HCT116 (cell line): ENCODE data around the gene MRPL41. TPM values are rescaled to one million over a fixed set of nuclear protein-coding genes. Genes with fewer than 3 reads are reported as not detected.

ENCODE experiments used
- ATAC-seq: fragments of 200-7000 bp; cut with Tn5 transposase; 2 replicates; pipeline ENCODE4 v1.9.1; 2020; ENCODE audit warnings: mild to moderate bottlenecking, moderate library complexity
- BruUV-seq: library from RNA; stranded (reverse); fragments of 400-500 nt; replicated peaks from 2 replicates; lab custom pipeline; 2021; lab: Mats Ljungman, UMichigan
- CTCF ChIA-PET: fragments of 300-600 bp; sonication (Branson Sonifier 250); formaldehyde crosslinking; loops from one replicate; lab custom pipeline; 2021; ENCODE audit warnings: antibody characterized with exemption; lab: Charles Lee
- POLR2A ChIA-PET: fragments of 300-600, 350-600 bp; sonication (Branson Sonifier 250); formaldehyde crosslinking; loops from one replicate; lab custom pipeline; 2021; ENCODE audit warnings: antibody characterized with exemption; lab: Charles Lee
- RAD21 ChIA-PET, 2 experiments: fragments of 300-600 bp; sonication (Branson Sonifier 250); formaldehyde crosslinking; loops; one replicate each; lab custom pipeline; 2023; ENCODE audit warnings: low total read pairs in 2 of 2; ENCODE audit not compliant: uncharacterized antibody in 2 of 2, unreplicated experiment in 2 of 2, low non-redundant PET in 1 of 2; lab: Charles Lee
- DNase-seq: peaks from one replicate; pipeline ENCODE4 v3.0.0-alpha.2; 2010; ENCODE audit warnings: low read depth, low spot score
- H2AFZ ChIP-seq: fragments of 200-600 bp; shearing (Covaris generic), sonication (generic); 2 replicates; pipeline ENCODE4 v1.6.1; 2017; ENCODE audit warnings: low read depth, mixed run types, mixed read lengths, antibody characterized with exemption, low read length; ENCODE audit not compliant: poor library complexity, severe bottlenecking
- H3K27ac ChIP-seq: 2 replicates; pipeline ENCODE4 v1.5.1; 2012; ENCODE audit warnings: low read depth, low read length
- H3K27me3 ChIP-seq: fragments of 200-600 bp; sonication (generic); 2 replicates; pipeline ENCODE4 v1.6.1; 2016; ENCODE audit warnings: mixed run types, low read length, mixed read lengths; ENCODE audit not compliant: insufficient read depth
- H3K36me3 ChIP-seq, 2 experiments: fragments of 200-500 bp in 1 of 2; fragments of 200-600 bp in 1 of 2; sonication (Bioruptor generic) in 1 of 2; sonication (generic) in 1 of 2; 2 replicates each; pipeline versions ENCODE4 v1.5.1 to v1.6.1; 2014 to 2016; ENCODE audit warnings: low read length in 2 of 2, inconsistent platforms in 1 of 2, mixed read lengths in 1 of 2, mixed run types in 1 of 2; ENCODE audit not compliant: insufficient read depth in 2 of 2, control insufficient read depth in 1 of 2
- H3K4me1 ChIP-seq, 2 experiments: fragments of 200-600 bp in 1 of 2; sonication (generic) in 1 of 2; 2 replicates each; pipeline versions ENCODE4 v1.5.1 to v1.6.1; 2012 to 2017; ENCODE audit warnings: low read length in 2 of 2, inconsistent platforms in 1 of 2, mild to moderate bottlenecking in 1 of 2, mixed read lengths in 1 of 2, mixed run types in 1 of 2, moderate library complexity in 1 of 2; ENCODE audit not compliant: insufficient read depth in 2 of 2, control insufficient read depth in 1 of 2
- H3K4me2 ChIP-seq: fragments of 200-600 bp; sonication (generic); 2 replicates; pipeline ENCODE4 v1.6.1; 2017; ENCODE audit warnings: mixed run types, low read length, mixed read lengths
- H3K4me3 ChIP-seq, 2 experiments: fragments of 200-600 bp in 1 of 2; sonication (generic) in 1 of 2; replicated peaks in 1 of 2; 2 replicates each; pipeline ENCODE4 v1.5.1; 2011 to 2016; ENCODE audit warnings: low read length in 2 of 2, control low read depth in 1 of 2, low read depth in 1 of 2, mild to moderate bottlenecking in 1 of 2, mixed read lengths in 1 of 2, mixed run types in 1 of 2
- H3K79me2 ChIP-seq: fragments of 200-600 bp; sonication (generic); 2 replicates; pipeline ENCODE4 v1.6.1; 2017; ENCODE audit warnings: mild to moderate bottlenecking, mixed run types, low read length, moderate library complexity, mixed read lengths; ENCODE audit not compliant: insufficient read depth
- H3K9ac ChIP-seq: fragments of 200-600 bp; sonication (generic); 2 replicates; pipeline ENCODE4 v1.6.1; 2016; ENCODE audit warnings: low read length, mixed read lengths
- H3K9me2 ChIP-seq: fragments of 200-600 bp; sonication (generic), shearing (Covaris generic); 2 replicates; pipeline ENCODE4 v1.6.1; 2017; ENCODE audit warnings: mixed run types, mild to moderate bottlenecking, moderate library complexity; ENCODE audit not compliant: insufficient read depth
- H3K9me3 ChIP-seq, 2 experiments: fragments of 200-500 bp in 1 of 2; fragments of 200-600 bp in 1 of 2; sonication (Bioruptor generic) in 1 of 2; sonication (generic) in 1 of 2; 2 replicates each; pipeline ENCODE4 v1.6.1; 2014 to 2017; ENCODE audit warnings: low read length in 2 of 2, mixed read lengths in 2 of 2, inconsistent platforms in 1 of 2, low read depth in 1 of 2, mild to moderate bottlenecking in 1 of 2, mixed run types in 1 of 2, moderate library complexity in 1 of 2; ENCODE audit not compliant: control insufficient read depth in 1 of 2, insufficient read depth in 1 of 2
- H4K20me1 ChIP-seq: fragments of 200-600 bp; sonication (generic), shearing (Covaris generic); 2 replicates; pipeline ENCODE4 v1.6.1; 2017; ENCODE audit warnings: mixed run types, mild to moderate bottlenecking, moderate library complexity; ENCODE audit not compliant: insufficient read depth
- CBX3 ChIP-seq: IDR thresholded peaks from 2 replicates; pipeline ENCODE4 v1.6.1; 2012; ENCODE audit warnings: low read depth
- CEBPB ChIP-seq: IDR thresholded peaks from 2 replicates; pipeline ENCODE4 v1.6.1; 2012; ENCODE audit warnings: low read depth
- ELF1 ChIP-seq: IDR thresholded peaks from 2 replicates; pipeline ENCODE4 v1.6.1; 2012; ENCODE audit warnings: low read depth, borderline replicate concordance
- EZH2 ChIP-seq: fragments of 200-600 bp; sonication (generic); IDR thresholded peaks from 2 replicates; pipeline ENCODE4 v1.6.1; 2017; ENCODE audit warnings: antibody characterized with exemption, mixed run types
- EZH2phosphoT487 ChIP-seq: fragments of 200-600 bp; IDR thresholded peaks from 2 replicates; pipeline ENCODE4 v1.6.1; 2018; ENCODE audit warnings: antibody characterized with exemption, borderline replicate concordance
- FOSL1 ChIP-seq: IDR thresholded peaks from 2 replicates; pipeline ENCODE4 v1.6.1; 2012; ENCODE audit warnings: low read depth
- JUND ChIP-seq: IDR thresholded peaks from 2 replicates; pipeline ENCODE4 v1.6.1; 2012
- POLR2AphosphoS5 ChIP-seq: IDR thresholded peaks from 2 replicates; pipeline ENCODE4 v1.6.1; 2011; ENCODE audit warnings: mild to moderate bottlenecking, low read depth, low read length, moderate library complexity
- RAD21 ChIP-seq: IDR thresholded peaks from 2 replicates; pipeline ENCODE4 v1.6.1; 2012; ENCODE audit warnings: low read depth, mild to moderate bottlenecking
- SIN3A ChIP-seq: IDR thresholded peaks from 2 replicates; pipeline ENCODE4 v1.6.1; 2012; ENCODE audit warnings: low read depth
- SRF ChIP-seq: IDR thresholded peaks from 2 replicates; pipeline ENCODE4 v1.6.1; 2012; ENCODE audit warnings: low read depth
- TCF7L2 ChIP-seq: IDR thresholded peaks from 2 replicates; pipeline ENCODE4 v1.7.0; 2011; ENCODE audit warnings: borderline replicate concordance, inconsistent platforms; ENCODE audit not compliant: insufficient read depth, insufficient read length; ENCODE audit errors: extremely low read depth
- YY1 ChIP-seq: IDR thresholded peaks from 2 replicates; pipeline ENCODE4 v1.6.1; 2011; ENCODE audit warnings: low read length, low read depth, moderate library complexity, mild to moderate bottlenecking; ENCODE audit not compliant: insufficient replicate concordance; ENCODE audit errors: extremely low read depth
- ZFX ChIP-seq: fragments of 450-650 bp; IDR thresholded peaks from 2 replicates; pipeline ENCODE4 v1.6.1; 2017
- ZNF274 ChIP-seq: fragments of 200-500 bp; sonication (Bioruptor generic); IDR thresholded peaks from 2 replicates; pipeline ENCODE4 v1.6.1; 2014; ENCODE audit warnings: mild to moderate bottlenecking, low read depth, low read length, inconsistent platforms
- intact Hi-C: fragments of 100-400 bp; cut with micrococcal nuclease; formaldehyde crosslinking; loops from 2 replicates; pipeline ENCODE4 v1.10.0; 2022
- total RNA-seq: library from RNA; stranded (reverse); gene quantifications from one replicate; pipeline ENCODE4 v1.2.1, GENCODE V29; 2021; ENCODE audit not compliant: unreplicated experiment
- TF ChIP-seq, protein P1 (sequence below), 3 experiments: fragments of 200-600 bp in 1 of 3; sonication (generic) in 1 of 3; IDR thresholded peaks in 2 of 3; conservative IDR thresholded peaks in 1 of 3; 2 replicates each; pipeline ENCODE4 v1.5.1; 2012 to 2017; ENCODE audit warnings: low read depth in 2 of 3, low read length in 2 of 3, antibody characterized with exemption in 1 of 3, borderline replicate concordance in 1 of 3, control low read depth in 1 of 3, mild to moderate bottlenecking in 1 of 3, mixed read lengths in 1 of 3, mixed run types in 1 of 3, moderate library complexity in 1 of 3; ENCODE audit not compliant: insufficient read depth in 1 of 3
- TF ChIP-seq, protein P2 (sequence below): IDR thresholded peaks from 2 replicates; pipeline ENCODE4 v1.6.1; 2012; ENCODE audit warnings: low read depth
- TF ChIP-seq, protein P3 (sequence below): IDR thresholded peaks from 2 replicates; pipeline ENCODE4 v1.6.1; 2012
- TF ChIP-seq, protein P4 (sequence below): IDR thresholded peaks from 2 replicates; pipeline ENCODE4 v1.6.1; 2012

The MRPL41 gene
- total RNA-seq, 1 experiment from 2014 or later = 69.5 TPM

DNA sequence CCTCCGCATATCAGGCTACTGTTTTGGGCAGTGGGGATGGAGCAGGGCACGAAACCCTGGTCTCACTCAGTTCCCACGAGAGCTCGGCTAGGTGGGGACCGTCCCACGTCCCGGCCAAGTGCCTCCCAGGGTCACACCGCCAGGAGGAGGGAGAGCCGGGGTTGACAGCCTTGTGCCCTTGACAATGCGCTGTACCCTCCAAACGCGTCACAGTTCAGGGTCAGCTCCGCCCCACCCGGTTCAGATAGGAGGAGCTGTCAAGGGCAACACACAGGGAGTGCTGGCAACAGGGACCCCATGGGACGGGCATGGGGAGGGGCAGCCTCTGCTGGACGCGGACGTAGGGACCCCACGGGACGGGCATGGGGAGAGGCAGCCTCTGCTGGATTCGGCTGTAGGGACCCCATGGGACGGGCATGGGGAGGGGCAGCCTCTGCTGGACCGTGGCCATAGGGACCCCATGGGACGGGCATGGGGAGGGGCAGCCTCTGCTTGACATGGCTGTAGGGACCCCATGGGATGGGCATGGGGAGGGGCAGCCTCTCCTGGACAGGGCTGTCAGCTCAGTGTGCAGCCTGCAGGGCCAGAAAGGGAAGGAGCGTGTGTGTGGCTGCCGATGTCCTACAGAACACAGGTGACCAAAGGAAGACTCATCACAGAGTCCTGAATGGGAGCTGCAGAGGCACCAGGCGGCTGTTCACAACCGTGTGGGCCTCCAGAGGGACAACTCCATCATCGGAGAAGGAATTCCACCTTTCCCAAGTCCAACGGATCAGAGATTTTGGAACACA lies 30.9 kb upstream of the MRPL41 start:
- peaks cover 0 to 4% of the 10 kb centered on the region in 2 experiments; a peak in 1 of 4 replicates for H3K4me1 ChIP-seq
- BruUV-seq = no TSS peak
- H3K9ac ChIP-seq = no peak overlapping the region
- ChIA-PET CTCF (no interaction called here), POLR2A (interaction anchor here (0.6 kb wide), 1 partner anchor 109 kb away, joined by 3 read pairs; no protein-coding TSS in a partner anchor), RAD21 (no interaction called here)
- no peak overlapping the region for H2AFZ ChIP-seq
- H3K36me3 ChIP-seq = no peaks in the 10 kb centered on the region
- no peaks in the 10 kb centered on the region for H3K9me2 ChIP-seq
- ATAC-seq (no peak), DNase-seq (no peak)
- no peak for TF ChIP-seq TCF7L2
- TF ChIP-seq, protein P1, sequence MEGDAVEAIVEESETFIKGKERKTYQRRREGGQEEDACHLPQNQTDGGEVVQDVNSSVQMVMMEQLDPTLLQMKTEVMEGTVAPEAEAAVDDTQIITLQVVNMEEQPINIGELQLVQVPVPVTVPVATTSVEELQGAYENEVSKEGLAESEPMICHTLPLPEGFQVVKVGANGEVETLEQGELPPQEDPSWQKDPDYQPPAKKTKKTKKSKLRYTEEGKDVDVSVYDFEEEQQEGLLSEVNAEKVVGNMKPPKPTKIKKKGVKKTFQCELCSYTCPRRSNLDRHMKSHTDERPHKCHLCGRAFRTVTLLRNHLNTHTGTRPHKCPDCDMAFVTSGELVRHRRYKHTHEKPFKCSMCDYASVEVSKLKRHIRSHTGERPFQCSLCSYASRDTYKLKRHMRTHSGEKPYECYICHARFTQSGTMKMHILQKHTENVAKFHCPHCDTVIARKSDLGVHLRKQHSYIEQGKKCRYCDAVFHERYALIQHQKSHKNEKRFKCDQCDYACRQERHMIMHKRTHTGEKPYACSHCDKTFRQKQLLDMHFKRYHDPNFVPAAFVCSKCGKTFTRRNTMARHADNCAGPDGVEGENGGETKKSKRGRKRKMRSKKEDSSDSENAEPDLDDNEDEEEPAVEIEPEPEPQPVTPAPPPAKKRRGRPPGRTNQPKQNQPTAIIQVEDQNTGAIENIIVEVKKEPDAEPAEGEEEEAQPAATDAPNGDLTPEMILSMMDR (IDR thresholded peaks at IDR 0.05 in 2 of 3, conservative IDR thresholded peaks at IDR 0.05 in 1 of 3; ENCODE audit: borderline replicate concordance in 1 of 3, insufficient read depth in 1 of 3, low read depth in 2 of 3, low read length in 2 of 3) = no peak
- TF ChIP-seq, protein P2, sequence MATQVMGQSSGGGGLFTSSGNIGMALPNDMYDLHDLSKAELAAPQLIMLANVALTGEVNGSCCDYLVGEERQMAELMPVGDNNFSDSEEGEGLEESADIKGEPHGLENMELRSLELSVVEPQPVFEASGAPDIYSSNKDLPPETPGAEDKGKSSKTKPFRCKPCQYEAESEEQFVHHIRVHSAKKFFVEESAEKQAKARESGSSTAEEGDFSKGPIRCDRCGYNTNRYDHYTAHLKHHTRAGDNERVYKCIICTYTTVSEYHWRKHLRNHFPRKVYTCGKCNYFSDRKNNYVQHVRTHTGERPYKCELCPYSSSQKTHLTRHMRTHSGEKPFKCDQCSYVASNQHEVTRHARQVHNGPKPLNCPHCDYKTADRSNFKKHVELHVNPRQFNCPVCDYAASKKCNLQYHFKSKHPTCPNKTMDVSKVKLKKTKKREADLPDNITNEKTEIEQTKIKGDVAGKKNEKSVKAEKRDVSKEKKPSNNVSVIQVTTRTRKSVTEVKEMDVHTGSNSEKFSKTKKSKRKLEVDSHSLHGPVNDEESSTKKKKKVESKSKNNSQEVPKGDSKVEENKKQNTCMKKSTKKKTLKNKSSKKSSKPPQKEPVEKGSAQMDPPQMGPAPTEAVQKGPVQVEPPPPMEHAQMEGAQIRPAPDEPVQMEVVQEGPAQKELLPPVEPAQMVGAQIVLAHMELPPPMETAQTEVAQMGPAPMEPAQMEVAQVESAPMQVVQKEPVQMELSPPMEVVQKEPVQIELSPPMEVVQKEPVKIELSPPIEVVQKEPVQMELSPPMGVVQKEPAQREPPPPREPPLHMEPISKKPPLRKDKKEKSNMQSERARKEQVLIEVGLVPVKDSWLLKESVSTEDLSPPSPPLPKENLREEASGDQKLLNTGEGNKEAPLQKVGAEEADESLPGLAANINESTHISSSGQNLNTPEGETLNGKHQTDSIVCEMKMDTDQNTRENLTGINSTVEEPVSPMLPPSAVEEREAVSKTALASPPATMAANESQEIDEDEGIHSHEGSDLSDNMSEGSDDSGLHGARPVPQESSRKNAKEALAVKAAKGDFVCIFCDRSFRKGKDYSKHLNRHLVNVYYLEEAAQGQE = no peak
- TF ChIP-seq, protein P3, sequence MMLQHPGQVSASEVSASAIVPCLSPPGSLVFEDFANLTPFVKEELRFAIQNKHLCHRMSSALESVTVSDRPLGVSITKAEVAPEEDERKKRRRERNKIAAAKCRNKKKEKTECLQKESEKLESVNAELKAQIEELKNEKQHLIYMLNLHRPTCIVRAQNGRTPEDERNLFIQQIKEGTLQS = no peak
- TF ChIP-seq YY1 = no peak
- no peak for TF ChIP-seq EZH2
- no peak for TF ChIP-seq SIN3A
- no peak for TF ChIP-seq SRF
- no peak for TF ChIP-seq ZNF274
- no peak for TF ChIP-seq POLR2AphosphoS5
- TF ChIP-seq ZFX = no peak
- no peak for TF ChIP-seq FOSL1
- TF ChIP-seq CEBPB = no peak
- TF ChIP-seq, protein P4, sequence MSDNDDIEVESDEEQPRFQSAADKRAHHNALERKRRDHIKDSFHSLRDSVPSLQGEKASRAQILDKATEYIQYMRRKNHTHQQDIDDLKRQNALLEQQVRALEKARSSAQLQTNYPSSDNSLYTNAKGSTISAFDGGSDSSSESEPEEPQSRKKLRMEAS = no peak
- no peak for TF ChIP-seq JUND
- no peak for TF ChIP-seq RAD21
- TF ChIP-seq CBX3 = no peak
- TF ChIP-seq ELF1 = no peak
- no peak for TF ChIP-seq EZH2phosphoT487
- no peaks in the 10 kb centered on the region for H3K27me3 ChIP-seq
- no peak overlapping the region for H3K27ac ChIP-seq
- intact Hi-C loops = loop anchor here (10.0 kb wide), 1 partner anchor 236 kb away; no protein-coding TSS in a partner anchor
- no peak overlapping the region for H3K4me3 ChIP-seq
- no peaks in the 10 kb centered on the region for H3K79me2 ChIP-seq
- no peaks in the 10 kb centered on the region for H3K9me3 ChIP-seq
- no peaks in the 10 kb centered on the region for H4K20me1 ChIP-seq
- no peak overlapping the region for H3K4me2 ChIP-seq
